DLD1 (cell line): ENCODE measurements around the gene PRKG1.
"Not testable (repeated sequence)": the region's sequence is repeated elsewhere in the genome, so short reads cannot be mapped to it uniquely, and the experiment has no call there.

Experiments
- in situ Hi-C: cut with HindIII; loops from 2 replicates; pipeline ENCODE4 v1.10.0; 2017; ENCODE audit warnings: low sequenced_read_pairs

The PRKG1 gene

DNA sequence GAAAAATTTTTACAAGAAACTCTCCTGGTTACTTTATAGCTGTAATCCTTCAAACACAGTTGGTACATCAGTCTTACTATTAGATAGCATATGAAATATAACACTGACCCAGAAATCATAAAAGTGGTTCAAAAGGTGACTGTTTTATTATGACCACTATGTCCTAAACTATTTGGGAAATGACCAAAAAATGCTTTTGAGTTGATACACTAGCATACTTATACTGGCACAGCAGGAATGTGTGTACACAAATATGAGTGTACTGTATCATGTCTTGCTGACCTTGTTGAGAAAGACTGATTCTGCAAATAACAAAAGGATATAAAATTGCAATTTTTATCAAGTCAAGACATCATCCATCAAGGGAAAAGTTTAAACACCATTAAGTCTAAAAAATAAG is 600.8 kb downstream of the PRKG1 start:
- in situ Hi-C loops, result no loop called here

GRCh38 chr10:51679841-51680240 is 605.6 kb downstream of the PRKG1 start:
- in situ Hi-C loops, result no loop called here

DNA sequence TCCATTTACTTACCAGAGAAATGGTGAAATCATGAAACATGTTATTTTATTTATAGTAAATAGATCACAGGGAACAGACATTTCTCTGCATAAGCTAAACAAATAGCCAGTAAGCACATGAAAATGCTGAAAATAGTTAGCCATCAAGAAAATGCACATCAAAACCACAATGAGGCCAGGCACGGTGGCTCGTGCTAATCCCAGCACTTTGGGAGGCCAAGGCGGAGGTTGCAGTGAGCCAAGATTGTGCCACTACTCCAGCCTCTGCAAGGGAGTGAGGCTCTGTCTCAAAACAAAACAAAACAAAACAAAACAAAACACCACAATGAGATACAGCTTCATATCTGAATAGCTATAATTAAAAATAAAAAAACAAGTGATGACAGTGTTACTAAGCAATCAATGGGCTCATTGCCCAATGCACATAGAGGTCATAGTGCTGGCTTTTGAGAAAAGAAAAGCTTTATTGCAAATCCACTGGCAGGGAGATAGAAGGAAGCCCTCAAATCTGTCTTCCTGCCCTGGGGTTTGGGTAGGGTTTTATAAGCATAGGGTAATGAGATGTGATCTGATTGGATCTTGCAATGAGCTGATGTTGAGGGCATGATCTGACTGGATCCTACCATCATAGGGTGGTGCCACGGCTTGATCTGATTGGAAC is 608.9 kb downstream of the PRKG1 start:
- in situ Hi-C loops, result no loop called here

- in situ Hi-C loops, result no loop called here
These were observed 611.5 kb downstream of the PRKG1 start for GRCh38 chr10:51685768-51686167.

- in situ Hi-C loops, result no loop called here
These were observed 613.0 kb downstream of the PRKG1 start for GRCh38 chr10:51687296-51687695.

DNA sequence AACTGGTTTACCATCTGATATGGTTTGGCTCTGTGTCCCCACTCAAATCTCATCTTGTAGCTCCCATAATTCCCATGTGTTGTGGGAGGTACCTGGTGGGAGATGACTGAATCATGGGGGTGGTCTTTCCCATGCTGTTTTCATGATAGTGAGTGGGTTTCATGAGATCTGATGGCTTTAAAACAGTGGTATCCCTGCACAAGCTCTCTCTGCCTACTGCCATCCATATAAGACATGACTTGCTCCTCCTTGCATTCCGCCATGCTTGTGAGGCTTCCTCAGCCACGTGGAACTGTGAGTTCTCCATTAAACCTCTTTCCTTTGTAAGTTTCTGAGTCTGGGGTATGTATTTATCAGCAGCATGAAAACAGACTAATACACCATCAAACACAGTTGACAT is 614.5 kb downstream of the PRKG1 start:
- in situ Hi-C loops, result not testable (repeated sequence)

DNA sequence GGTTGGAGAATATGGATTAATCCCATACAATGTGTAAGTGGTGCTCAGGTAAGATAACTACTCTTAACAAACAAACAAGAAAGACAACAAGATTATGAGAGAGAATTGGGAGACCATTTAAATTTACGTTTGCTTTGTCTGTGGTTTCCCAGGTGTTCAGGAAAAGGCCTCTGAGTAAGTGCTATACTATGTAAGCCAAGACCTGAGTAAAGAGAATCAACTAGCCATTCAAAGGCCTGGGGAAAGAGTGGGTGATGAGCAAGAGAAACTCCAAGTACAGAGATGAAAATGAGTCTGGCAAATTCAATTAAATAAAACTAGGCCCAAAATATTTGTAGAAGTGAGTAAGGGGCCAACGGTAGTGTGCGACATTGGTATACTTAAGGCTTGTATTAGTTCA is 615.2 kb downstream of the PRKG1 start:
- in situ Hi-C loops, result no loop called here

GRCh38 chr10:51691135-51691534 is 616.8 kb downstream of the PRKG1 start:
- in situ Hi-C loops, result no loop called here

GRCh38 chr10:51694086-51694768 is 619.9 kb downstream of the PRKG1 start:
- in situ Hi-C loops, result no loop called here

DNA sequence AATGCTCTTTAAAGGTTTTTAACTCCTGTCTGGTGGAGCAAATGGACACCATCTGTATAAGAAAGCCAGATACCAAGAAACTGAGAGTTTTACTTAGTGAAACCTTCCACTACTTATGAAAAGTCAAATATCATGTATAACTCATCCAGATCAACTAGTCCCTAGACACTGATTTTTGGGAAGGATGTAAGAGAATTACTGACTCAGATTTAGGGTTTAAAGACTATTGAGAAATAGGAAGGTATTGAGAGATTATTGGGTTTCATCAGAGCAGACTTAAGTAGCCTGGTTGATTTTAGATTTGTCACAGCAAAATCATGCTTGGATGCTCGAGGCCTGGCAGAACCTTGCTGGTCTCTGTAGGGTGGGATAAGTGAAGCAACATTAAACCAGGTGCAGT is 622.0 kb downstream of the PRKG1 start:
- in situ Hi-C loops, result no loop called here

DNA sequence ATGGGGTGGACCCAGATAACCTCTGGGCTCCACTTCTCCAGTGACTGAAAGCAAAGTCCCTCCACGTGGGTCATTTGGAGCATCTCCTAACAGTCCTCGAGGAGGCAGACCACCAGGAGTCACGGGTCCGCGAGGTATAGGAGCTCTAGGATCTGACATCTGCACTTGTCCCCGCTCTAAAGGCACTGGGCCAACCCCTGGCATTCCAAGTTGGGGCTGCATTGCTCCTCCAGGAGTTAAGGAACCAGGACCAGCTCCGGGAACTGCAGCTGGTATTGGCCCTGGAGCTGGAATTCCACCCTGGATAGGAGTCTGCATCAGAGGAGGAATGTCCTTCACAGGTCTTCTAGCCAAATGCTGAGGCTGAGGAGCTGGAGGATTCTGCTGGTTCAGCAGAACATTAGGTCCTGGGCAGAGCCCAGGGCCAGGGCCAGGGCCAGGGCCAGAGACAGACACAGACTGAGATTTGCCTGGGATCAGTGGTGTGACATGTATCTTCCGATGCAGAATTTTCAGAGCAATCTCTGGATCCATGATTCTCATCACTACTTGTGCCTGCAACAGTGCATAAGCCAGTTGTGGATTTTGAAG is 624.3 kb downstream of the PRKG1 start:
- in situ Hi-C loops, result no loop called here

DNA sequence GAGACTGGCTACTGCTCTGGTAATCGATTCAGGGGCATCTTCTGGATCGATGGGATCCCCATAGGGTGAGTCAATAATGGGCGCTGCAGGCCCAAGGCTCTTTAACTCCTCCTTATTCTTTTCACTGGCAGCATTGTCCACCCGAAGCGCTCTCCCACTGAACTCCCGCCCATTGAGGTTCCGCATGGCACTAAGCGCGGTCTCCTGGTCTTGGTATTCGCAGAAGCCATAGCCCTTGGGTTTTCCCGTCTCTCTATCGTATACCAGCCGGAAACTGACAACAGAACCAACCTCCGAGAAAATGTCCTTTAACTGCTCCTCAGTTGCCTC is 624.8 kb downstream of the PRKG1 start:
- in situ Hi-C loops, result no loop called here

- in situ Hi-C loops, result no loop called here
These were observed 625.4 kb downstream of the PRKG1 start, which contains the start of gene CSTF2T for GRCh38 chr10:51699475-51700227. TSS of gene CSTF2T (minus strand) at chr10:51699595. CDS start at chr10:51699549, 46 bp downstream.

- in situ Hi-C loops, result no loop called here
These were observed 626.0 kb downstream of the PRKG1 start for GRCh38 chr10:51700228-51700817.

DNA sequence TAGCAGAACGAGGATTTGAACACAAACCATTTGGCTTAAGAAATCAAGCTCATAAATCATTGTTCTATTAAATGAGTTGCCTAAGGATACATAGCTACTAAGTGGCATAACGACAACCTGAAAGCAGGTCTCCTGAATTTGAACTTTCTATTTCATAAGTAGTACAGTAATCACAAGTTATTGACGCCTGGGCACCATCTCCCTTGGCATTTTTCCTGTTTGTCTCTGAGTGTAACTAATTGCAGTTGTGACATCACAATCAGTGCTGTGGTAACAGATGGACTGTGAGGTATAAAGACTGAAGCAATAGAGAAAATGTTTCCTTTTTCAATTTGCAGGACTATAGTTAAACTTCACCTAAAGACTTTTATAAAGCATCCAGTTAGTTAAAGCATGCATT is 631.5 kb downstream of the PRKG1 start:
- in situ Hi-C loops, result no loop called here

DNA sequence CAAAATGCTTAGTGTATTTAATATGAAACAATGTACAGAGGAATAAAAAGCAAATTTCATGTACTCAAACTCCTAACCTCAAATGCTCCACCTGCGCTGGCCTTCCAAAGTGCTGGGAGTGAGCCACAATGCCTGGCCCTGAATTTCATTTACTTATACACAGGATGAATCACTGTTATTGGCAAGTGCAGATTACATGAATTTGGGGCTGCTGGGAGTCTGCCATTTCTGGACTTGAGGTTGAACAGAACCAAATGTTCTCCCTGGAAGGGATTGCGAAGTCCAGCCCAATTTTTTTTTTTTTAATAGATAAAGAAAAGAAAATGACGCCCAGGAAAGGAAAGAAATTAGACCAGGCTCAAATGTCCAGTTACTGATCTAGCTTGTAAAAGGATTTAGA is 631.9 kb downstream of the PRKG1 start:
- in situ Hi-C loops, result no loop called here

DNA sequence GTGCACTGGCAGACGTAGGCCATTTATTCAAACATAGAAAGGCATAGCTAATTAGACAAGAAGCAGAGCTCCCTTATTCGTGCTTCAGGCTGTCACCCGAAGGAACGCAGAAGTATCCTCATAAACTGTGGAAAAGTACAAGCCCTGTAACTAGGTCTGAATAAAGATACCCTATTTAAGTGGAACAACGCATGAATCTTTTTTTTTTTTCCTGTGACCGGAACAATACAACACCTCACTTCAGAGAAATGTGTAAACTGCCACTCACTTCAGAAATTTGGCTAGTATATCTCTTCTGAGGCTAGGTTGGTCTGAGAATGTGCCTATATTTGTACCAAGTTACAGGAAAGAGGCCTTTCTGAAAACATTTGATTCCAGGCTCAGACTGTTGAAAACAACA is 633.1 kb downstream of the PRKG1 start:
- in situ Hi-C loops, result no loop called here

DNA sequence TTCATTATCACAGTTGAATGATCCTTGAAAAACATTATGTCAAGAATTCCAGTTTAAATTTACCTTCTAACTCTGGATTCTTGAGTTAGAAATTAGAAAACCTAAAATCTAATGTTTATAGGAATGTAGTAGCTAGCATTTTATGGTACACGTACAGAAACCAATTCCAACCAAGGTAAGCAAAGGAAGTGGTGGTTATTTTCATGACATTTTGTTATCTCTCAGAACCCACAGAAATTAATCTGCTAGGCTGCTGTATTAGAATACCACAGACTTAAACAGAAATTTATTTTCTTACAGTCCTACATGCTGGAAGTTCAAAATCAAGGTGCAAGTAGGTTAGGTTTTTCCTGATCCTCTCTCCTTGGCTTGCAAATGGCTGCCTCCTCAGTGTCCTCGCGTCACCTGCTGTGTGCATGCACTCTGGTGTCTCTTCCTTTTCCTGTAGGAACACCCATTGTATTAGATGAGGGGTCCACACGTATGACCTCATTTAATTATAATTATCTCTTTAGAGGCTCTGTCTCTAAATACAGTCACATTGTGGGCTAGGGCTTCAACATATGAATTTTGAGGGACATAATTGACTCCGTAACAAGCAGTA is 633.6 kb downstream of the PRKG1 start:
- in situ Hi-C loops, result no loop called here

DNA sequence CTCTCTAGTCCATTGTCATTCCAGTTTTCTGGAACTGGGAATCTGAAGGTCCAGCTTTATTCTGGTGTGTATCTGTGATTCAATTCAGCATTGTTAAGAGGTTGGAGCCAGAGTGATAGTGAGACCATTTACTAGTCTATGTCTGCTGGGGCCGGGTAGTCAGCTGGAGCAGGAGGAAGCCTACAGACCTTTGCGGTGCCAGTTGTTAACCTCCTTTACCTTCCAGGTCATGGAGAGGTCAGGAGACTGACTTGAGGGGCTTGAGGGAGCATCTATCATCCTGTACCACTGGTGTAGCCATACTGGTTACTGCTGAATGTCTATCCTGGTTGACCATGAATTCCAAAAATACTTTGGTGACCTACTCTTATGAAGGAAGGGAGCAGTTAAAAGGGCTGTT is 634.3 kb downstream of the PRKG1 start:
- in situ Hi-C loops, result no loop called here

DNA sequence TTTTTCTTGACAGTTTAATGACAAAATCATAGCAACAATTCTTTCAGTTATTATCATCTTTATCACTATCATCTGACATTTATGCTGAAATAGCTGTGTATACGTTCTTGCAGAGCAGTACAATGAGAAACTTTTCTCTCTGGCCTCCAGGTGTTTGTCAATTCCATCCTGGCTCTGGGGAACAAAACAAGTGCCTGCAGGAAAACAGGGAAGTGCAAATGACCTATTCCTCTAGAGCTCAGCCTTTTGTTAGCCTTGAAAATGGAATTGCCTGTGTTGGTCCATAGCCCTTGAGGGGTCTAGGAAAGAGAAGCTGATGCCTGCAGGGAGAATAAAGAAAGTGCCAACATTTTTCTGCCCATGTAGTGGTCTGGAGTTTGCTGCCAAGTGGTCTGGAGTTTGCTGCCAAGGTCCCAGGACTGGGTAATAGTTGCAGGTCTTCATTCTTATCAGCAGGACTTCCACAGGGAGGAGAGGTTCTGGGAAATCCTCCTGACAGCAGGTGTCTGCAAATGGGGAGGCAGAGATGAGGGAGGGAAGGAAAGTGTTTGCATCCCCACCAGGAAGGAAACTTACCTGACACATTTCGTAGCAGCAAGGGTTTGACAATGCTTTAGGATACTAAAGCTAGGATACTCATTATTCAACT is 635.2 kb downstream of the PRKG1 start:
- in situ Hi-C loops, result no loop called here

- in situ Hi-C loops, result no loop called here
These were observed 637.2 kb downstream of the PRKG1 start for GRCh38 chr10:51711519-51711891.
